CD4-positive, alpha-beta T cell treated with Interleukin-1 beta for 1 hour (primary cell): ENCODE results near the gene NEDD1.

Experiments used
- DNase-seq, 2 donors: peaks; one replicate each; pipeline ENCODE4 v3.0.0-alpha.2; 2020 to 2022

Gene NEDD1

DNA sequence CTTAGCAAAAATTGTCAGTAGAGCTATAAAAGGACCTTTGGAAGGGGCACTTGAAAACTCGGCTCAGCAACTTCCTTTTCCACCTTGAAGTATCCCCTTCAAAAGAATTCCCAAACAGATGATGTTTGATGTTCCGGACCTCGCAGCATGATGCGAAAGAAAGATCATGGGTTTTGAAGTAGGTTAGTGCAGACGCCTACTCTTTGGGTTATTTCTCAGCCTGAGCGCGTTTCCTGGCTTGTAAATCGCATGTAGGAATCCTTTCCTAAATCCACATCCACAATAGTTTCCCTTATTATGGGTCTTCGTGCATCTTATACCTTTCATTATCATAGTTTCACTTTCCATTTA lies 584 bp upstream of the NEDD1 start:
- no peak for DNase-seq

DNA sequence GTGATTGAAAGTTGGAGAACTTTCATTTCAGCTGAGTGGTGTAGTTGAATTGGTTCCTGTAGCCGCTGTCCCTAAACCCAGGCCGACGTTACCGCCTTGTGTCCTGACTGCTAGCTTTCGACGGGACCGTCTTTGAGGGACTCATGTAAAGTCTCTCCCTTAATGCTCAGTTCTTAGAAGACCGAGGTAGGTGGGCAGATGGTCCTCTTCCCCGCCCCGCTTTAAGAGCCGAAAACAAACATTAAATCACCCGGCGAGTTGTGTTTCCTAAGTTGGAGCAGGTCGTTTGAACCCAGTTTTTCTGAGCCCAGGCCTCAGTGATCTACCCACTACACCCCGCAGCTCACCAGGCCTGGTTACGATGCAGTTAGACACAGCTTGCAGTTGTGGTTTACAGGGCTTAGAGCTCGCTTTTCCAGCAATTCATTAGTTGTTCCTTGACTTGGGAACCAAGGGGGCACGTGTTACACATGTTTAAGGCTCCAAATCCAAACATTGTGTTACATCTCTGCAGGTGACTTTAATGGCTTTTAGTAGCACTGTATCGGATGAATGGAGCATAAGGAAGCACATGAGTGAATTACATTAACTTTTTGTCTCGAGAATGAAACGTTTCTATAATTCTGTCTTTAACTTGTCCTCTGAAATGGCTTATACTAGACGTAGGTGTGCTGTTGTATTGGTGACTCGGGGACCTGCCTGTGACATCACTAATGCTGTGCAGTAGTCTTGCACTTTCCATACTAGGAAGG lies 790 bp downstream of the NEDD1 start:
- peak; percentile 4 to 28 for DNase-seq

DNA sequence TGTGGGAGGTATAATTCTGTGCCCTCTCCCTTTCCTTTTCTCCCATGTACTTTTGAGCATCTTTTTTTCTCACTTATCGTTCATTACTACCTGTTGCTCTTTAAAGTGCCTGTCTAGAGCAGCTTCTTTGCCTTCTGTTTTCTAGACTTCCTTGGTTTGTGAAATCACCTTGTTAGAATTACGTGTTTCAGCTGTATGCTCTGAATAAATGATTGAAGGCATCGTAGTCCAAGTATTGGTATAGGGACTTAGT lies 1.3 kb downstream of the NEDD1 start:
- no peak for DNase-seq

DNA sequence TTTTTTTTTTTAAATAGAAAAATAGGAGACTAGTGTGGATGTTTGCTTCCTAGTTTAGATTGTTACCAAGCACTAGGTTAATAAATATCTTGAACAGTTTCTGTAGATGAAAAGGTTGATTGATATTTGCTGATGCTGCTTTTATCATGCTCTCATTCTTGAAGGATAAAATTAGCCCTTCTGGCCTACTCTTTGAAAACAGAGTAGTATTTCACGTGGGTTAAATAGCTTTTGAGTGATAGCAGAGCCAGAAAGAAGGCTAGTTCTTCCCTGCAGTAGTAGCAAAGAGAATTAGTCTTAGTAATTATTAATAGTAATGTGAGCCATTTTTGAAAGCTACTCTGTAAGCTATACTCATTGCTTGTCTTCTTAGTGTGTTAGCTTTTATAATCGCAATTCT lies 5.2 kb downstream of the NEDD1 start:
- no peak for DNase-seq

DNA sequence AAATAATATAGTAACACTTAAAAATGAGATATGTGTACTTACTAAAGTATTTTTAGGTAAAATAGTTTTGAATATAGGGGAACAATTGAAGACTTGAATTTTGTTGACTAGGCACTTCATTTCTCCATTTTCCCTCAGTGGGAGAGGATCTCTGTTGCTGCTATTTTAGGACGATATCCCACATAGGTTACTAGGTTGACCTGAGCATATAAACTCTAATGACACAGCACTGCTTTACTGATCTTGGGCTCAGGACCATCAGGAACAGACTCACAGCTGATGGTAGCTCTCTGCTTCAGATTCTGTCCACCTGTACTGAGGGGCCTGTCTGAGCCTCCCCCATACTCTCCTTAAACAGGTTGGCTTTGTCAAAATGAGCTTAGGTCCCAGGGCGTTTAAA lies 5.9 kb downstream of the NEDD1 start:
- no peak for DNase-seq

DNA sequence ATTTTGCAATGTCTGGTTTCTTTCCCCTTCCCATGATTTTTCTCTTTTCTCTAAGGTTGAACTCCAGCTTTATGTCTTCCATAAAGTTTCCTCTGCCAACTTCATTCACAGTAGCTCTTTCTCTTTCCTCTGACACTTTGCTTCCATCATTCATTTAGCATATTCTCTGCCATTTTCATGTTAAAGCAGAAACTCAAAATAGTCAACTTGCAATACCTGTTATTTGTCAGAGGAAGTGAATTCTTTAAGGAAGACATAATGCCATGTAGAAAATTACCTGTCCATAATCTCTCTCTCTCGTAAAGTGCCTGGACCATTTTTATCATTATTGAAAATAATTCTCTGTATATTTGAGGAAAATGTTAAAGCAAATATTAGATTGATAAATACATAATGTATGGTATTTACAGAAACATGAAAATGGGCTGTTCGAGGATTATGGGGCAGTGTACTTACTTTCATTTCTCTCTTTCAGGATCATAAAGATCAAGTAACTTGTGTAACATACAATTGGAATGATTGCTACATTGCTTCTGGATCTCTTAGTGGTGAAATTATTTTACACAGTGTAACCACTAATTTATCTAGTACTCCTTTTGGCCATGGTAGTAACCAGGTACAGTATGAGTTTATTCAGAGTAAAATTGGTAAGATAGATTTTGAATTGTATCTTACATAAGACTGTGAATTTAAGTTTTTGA lies 12.6 kb downstream of the NEDD1 start:
- DNase-seq: no peak

DNA sequence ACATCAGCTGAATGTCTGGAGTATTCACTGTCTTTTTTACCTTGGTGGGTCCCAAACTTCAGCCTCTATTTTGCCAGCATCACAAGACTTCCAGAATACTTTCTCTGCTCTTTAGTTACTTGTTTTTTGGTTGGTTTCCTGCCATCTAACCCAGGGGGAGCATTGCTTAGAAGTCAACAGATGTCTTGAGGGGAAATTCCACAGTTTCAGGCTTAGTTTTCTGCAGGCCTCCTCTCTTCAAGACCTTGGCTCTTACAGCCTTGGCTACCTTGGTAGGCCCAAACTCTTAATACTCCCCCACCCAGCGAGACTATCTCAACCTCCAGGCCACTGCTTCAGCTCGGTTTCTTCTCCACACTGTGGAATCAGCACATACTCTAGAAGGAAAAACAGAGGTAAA lies 41.7 kb downstream of the NEDD1 start:
- no peak for DNase-seq

DNA sequence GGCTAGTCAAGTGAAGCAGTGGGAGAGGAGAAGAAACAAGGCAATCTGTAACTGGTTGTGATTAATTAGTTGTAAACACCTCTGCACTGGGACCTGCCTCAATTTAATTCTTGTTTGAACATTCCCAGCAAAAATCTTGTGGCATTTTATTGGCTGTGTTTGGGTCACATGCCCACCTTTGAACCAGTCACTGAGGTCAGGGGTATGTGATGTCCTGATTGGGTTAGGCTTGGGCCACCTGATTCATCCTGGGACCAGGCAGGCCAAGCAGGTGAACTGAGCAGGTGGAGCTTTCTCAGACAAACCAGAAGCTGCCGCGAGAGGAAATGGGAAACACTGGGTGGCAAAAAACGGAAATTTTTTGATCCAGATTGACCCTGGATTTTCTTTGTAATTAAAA lies 72.5 kb downstream of the NEDD1 start:
- DNase-seq: no peak

DNA sequence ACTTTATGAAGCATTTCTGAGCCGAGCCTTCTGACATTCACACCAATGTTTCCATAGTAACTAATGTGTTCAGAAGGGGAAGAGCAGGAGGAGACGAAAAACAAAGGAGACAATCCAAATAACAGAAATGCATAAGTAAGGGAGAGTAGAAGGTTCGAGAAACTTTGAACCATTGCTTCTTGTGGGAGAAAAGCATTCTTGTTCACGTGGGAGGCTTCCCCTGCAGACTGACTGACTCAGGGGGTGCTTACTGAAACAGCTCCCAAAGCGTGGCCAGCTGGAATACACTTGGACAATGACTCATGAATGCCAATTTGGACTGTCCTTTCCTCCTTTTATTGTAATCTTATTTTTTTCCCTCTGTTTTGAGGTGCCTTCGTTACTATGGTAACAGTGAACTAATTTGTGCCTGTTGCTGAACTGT lies 73.9 kb downstream of the NEDD1 start:
- no peak for DNase-seq

DNA sequence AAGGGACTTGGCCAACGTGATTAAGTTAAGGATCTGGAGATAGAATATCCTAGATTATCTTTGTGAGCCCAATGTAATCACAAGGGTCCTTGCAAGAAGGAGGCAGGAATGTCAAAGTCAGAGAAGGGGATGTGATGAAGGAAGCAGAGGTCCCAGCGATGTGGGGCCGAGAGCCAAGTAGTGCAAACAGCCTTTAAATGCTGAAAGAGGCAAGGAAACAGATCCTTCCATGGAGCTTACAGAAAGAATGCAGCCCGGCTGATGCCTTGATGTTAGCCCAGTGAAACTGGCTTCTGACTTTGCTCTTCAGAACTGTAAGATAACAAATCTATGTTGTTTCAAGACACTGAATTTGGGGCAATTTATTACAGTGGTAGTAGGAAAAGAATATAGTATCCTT lies 74.9 kb downstream of the NEDD1 start:
- no peak for DNase-seq

DNA sequence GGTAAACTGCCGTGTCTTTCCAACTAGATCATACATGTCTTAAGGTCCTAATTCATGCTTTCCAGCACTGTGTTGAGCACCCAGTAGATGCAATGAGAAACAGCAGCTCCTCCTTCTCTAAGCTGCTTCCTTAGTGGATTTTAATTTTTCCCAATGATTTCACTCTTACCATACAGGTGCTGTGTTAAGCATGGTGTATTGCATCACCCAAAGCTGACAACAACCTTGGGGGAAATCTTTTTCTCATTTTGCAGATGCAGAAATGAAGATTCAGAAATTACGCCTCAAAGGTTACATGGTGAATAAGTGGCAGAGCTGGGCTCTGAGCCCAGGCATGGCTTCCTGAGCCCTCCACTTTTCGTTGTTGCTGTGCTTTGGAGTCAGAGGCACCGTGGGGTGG lies 75.6 kb downstream of the NEDD1 start:
- DNase-seq: no peak

DNA sequence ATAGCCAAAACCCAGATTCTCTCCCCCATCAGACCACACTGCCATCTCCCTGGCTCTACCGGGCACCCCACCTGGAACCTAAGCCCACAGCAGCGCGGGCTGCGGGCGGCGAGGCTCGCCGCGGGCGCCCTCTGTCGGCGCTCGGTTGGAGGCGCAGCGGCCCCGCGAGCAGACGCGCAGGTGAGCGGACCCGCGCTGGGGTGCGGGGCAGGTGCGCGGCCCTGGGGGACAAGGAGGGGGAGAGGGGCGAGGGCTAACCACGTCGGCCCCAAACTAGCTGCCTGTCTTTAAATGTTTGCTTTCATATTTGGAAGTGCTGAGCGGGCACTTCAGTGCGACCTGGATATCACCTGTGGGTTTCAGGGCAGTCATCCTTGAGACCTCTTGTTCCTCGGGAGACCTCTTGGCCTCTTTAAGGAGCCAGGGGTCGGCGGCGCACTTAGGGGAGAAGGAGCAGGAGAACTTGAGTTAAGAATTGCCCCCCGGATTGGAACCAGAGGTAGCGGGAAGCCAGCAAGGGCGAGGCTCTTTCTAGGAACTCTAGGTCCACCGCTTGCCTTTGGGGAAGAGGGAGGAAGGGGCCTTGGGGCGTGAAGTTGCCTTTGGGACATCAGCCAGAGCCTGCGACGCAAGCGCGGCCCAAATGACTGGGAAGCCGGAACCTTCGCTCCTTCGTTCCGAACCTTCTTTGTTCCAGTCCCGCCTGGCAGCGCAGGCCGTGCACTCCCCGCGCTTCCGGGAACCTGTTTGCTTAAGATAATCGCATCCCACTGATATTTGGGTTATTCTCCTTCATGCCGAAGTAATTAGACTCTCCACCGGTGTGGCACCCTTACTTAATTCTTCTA lies 78.7 kb downstream of the NEDD1 start:
- peak; percentile 27 to 49 for DNase-seq

DNA sequence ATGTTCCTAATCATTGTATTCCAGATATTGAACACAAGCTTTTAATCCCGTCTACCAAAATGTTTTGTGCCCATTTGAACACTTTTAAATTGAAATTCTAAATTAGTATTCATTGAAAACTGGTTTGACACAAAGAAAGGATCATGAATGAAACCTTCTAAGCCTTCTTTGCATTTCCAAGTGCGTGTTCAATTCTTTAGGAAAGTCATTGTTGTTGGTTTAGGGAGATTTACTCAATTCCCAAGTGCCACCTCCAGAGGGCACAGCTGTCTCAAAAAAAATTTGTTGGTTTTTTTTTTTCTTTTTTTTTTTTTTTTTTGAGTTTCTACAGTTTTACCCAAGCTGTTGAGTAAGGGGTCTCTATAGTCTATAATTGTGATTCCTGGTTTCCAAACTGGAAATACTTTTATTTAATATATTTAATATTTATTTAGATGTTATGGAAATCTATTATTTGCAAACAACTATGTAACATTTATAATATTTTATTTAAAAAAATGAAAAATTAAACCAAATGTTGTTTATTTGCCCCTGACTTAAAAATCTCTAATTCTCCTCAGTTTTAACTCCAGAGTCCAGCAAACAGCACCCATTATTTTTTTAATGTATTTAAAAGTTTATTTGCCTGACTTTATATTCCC lies 79.9 kb downstream of the NEDD1 start:
- DNase-seq: peak in 1 of 2 donors; percentile 16

DNA sequence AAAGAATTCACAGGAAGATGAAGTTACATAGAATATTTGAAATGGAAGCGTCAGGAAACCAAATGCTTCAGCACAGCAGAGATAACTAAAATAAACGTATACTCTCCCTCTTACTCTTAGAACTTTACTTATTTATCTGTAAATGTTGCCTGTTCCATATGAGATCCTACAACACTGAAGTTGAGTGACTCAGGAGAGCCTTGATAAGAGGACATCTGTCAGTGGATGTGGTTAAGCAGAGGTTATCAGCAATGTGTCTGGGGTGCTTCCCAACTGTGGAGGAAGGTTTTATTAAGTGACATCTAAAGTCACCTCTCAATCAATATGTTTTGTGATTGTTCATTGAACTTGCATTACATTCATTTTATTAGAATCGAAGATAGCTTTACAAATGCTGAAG lies 81.9 kb downstream of the NEDD1 start:
- DNase-seq: no peak

DNA sequence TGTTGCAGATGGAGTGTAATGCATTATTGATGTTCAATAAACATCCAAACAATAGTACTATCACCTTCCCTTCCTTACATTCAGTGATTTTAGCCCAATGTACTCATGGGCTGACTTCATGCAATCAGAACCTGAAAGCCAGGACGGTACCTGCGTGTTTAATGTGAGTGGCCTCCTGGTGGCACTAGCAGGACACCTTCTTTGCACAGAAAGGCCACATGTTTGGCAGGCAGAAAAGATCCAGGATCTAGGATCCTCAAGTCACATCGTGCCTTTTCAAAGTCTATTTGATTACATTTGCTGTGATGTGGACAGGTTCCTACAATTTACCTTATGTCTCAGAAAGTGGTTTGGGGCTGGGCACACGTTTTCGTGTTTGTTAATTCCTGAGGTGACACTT lies 82.9 kb downstream of the NEDD1 start:
- no peak for DNase-seq

DNA sequence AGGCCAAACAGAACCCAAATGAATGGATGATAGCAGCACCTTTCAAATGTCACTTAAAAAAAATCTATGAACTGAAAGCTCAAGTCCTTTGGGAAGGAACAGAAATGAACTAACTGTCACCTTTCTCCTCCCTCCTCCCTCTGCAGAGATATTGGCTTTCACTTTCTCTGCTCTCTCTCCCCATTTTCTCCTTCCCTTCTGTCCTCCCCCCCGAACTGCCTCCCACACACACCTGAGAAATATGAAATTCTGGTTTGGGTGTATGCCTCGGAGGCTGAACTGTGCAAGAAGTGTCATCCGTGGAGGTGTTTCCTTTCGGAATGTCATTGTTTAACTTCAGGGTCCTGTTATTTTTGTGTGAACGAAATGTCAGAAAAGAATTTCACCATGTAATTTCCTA lies 87.8 kb downstream of the NEDD1 start:
- no peak for DNase-seq

DNA sequence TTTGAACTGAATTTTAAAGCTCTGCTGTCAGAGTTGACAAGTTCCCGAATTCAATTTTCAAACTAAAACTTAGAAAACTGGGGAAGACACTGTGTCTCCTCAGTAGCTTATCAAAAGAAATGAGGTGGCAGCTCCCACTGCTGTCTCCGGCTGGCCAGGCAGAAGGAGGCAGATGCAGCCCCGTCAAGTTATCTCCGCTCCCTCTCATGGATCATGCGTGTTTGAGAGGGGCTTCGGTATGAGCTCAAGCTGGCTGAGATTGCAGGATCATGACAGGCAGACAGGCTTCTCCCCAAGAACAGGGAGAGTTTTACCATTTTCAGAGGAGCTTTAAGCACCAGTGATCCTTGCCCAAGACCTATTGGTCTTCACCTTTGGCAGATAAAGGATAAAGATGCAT lies 88.8 kb downstream of the NEDD1 start:
- no peak for DNase-seq

DNA sequence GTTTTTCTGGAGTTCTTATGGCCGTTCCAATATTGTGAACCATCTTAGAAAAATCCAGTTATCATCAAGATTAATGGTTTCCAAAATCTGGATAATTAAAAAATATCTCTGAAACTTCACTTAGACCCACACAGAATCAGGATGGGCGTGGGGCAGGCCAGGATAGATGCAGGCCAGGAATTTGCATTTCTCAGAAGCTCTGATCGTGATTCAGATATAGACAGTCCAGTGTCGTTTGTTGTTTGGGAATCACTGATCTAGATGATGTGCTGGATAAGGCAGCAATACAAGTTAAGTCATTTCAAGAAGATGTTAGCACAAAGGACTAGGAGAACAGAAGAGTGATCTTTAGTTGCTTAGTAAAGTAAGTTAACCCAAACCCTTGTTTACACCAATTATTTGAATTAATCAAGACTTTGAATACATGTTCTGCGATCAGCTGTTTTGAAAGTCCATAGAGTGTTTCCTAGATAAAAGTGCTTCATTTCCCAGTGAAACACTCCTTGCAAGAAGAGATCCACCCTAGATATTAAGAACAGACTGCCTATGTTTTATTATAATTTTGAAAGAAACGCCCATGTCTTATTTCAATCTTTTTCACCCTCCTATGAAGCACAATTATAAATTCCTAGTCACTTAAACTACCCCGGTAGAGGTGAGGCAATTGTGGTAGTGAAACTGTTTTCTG lies 90.9 kb downstream of the NEDD1 start:
- no peak for DNase-seq

DNA sequence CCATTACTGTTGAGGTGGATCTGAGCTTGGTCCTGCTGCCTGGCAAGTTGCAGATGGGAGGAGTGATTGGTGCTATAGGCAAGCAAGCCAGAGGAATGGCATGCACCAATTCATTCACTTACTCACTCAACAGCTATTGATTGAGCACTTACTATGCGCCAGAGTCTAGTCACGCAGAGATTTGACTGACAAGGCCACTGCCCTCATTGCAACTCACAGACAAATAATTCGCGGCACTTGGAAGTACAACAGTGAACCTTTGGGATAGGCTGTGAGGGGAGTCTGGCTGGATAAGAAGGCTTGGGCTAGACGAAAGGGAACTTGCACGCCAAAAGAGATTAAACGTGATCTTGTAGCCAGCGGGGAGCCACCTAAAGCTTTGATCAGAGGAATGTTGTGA lies 96.2 kb downstream of the NEDD1 start:
- DNase-seq: no peak
